ENCODE results near the gene GPC3.
"Not testable (repeated sequence)": the region's sequence is repeated elsewhere in the genome, so short reads cannot be mapped to it uniquely, and the experiment has no call there.

Gene GPC3

DNA sequence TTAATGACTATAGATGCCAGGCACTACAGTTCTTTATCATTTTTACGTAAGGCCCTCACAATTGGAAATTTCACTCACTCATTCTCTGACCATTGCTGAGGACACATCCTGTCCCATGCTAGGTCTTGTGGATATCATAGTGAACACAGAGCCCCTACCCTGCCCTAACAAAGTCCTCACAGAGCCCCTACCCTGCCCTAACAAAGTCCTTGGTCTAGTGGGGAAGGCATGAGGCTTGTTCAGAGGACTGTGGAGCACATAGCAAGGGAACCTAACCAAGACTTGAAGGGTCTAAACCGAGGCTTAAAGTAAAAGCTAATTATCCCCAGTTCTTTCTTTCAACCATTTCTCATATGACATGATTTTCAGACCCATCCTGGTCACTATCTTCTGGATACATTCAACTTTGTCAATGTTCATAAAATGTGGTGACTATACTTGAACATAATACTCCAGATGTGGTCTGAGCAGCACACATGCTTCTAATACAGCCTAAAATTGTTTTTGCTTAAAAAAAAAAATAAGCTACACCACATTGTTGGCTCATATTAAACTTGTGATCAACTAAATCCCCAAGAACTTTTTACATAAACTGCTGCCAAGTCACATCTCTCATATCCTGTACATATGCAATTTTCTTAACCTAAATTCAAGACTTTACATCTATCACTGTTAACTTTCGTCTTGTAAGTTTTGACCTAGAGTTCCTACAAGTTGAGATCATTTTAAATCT, 77.0 kb downstream of the GPC3 start:
- TF ChIP-seq, protein P1, sequence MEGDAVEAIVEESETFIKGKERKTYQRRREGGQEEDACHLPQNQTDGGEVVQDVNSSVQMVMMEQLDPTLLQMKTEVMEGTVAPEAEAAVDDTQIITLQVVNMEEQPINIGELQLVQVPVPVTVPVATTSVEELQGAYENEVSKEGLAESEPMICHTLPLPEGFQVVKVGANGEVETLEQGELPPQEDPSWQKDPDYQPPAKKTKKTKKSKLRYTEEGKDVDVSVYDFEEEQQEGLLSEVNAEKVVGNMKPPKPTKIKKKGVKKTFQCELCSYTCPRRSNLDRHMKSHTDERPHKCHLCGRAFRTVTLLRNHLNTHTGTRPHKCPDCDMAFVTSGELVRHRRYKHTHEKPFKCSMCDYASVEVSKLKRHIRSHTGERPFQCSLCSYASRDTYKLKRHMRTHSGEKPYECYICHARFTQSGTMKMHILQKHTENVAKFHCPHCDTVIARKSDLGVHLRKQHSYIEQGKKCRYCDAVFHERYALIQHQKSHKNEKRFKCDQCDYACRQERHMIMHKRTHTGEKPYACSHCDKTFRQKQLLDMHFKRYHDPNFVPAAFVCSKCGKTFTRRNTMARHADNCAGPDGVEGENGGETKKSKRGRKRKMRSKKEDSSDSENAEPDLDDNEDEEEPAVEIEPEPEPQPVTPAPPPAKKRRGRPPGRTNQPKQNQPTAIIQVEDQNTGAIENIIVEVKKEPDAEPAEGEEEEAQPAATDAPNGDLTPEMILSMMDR (IDR thresholded peaks at IDR 0.05; ENCODE audit: low read depth, low read length): no peak
- no peak for DNase-seq (ENCODE audit: low read depth, low spot score)
- in situ Hi-C loops (cut with HindIII; ENCODE audit: low sequenced_read_pairs): no loop called here
- H3K4me3 ChIP-seq (ENCODE audit: low read depth, low read length): no peak overlapping the region

DNA sequence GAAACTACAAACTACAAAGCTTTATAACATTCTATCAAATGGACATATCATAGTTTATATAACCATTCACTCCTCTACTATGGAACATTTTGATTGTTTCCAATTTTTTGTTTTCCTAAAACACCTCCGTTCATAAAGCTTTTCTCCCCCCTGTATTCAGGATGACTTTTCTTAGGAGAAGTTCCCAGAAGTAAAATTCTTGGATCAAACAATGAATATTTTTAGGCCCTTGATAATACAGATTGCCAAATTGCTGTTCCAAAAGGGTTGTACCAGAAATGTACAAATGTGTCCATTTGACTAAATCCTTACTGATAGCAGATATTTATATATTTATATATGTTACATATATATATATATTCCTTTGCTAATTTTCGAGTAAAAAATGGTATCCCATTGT, 77.8 kb downstream of the GPC3 start:
- TF ChIP-seq, protein P1 (IDR thresholded peaks at IDR 0.05; ENCODE audit: low read depth, low read length): no peak
- DNase-seq (ENCODE audit: low read depth, low spot score): no peak
- in situ Hi-C loops (cut with HindIII; ENCODE audit: low sequenced_read_pairs): no loop called here
- no peak overlapping the region for H3K4me3 ChIP-seq (ENCODE audit: low read depth, low read length)

- no peak overlapping the region for H3K4me3 ChIP-seq (ENCODE audit: low read depth, low read length)
- TF ChIP-seq, protein P1 (IDR thresholded peaks at IDR 0.05; ENCODE audit: low read depth, low read length): no peak
- in situ Hi-C loops (cut with HindIII; ENCODE audit: low sequenced_read_pairs): no loop called here
- no peak for DNase-seq (ENCODE audit: low read depth, low spot score)
These were observed 80.1 kb downstream of the GPC3 start for GRCh38 chrX:133905305-133905704.

- TF ChIP-seq, protein P1 (IDR thresholded peaks at IDR 0.05; ENCODE audit: low read depth, low read length): no peak
- in situ Hi-C loops (cut with HindIII; ENCODE audit: low sequenced_read_pairs): no loop called here
These were observed 87.7 kb downstream of the GPC3 start for GRCh38 chrX:133897593-133898163.

DNA sequence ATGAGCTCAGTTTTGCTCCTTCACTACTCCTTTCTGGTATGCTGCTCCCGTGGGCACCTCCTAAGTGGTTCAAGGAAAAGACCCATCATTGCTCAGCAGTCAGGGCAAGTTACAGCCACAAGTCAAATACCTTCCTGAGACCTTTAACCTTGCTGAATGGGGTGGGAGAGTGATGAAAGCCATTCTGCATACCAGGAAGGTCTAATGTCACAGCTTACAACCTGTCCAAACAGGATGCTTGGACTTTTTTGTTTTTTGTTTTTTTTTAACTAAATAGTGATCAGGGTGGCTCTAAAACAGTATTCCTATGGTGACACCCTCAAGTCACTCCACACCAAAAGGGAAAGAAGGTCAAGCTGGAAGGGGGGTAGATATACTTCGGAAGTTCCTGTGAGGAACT, 93.1 kb downstream of the GPC3 start:
- no peak overlapping the region for H3K4me3 ChIP-seq (ENCODE audit: low read depth, low read length)
- TF ChIP-seq, protein P1 (IDR thresholded peaks at IDR 0.05; ENCODE audit: low read depth, low read length): no peak
- DNase-seq (ENCODE audit: low read depth, low spot score): no peak
- in situ Hi-C loops (cut with HindIII; ENCODE audit: low sequenced_read_pairs): no loop called here

More at GRCh38 chrX:133897593-133898163, 87.7 kb downstream of the GPC3 start:
- no peak overlapping the region for H3K4me3 ChIP-seq (ENCODE audit: low read depth, low read length)
- DNase-seq (ENCODE audit: low read depth, low spot score): peak; percentile 5

GRCh38 chrX:133888984-133889383, 96.4 kb downstream of the GPC3 start:
- H3K4me3 ChIP-seq (ENCODE audit: low read depth, low read length): no peak overlapping the region
- no peak for DNase-seq (ENCODE audit: low read depth, low spot score)
- TF ChIP-seq, protein P1 (IDR thresholded peaks at IDR 0.05; ENCODE audit: low read depth, low read length): no peak
- in situ Hi-C loops (cut with HindIII; ENCODE audit: low sequenced_read_pairs): no loop called here

DNA sequence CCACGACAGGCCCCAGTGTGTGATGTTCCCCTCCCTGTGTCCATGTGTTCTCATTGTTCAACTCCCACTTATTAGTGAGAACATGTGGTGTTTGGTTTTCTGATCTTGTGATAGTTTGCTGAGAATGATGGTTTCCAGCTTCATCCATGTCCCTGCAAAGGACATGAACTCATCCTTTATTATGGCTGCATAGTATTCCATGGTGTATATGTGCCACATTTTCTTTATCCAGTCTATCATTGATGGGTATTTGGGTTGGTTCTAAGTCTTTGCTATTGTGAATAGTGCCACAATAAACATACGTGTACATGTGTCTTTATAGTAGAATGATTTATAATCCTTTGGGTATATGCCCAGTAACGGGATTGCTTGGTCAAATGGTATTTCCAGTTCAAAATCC, 97.3 kb downstream of the GPC3 start:
- H3K4me3 ChIP-seq (ENCODE audit: low read depth, low read length); in situ Hi-C loops (cut with HindIII; ENCODE audit: low sequenced_read_pairs); DNase-seq (ENCODE audit: low read depth, low spot score): not testable (repeated sequence)

Measured in astrocyte of the spinal cord (primary cell).